Stimulated activated naive B cell treated with anti-CD40 and anti-IgM and Interleukin-4, amounts not matched to agents 10 μg/mL and 1 μg/mL and 100 μg/mL, for 72 hours (primary cell): ENCODE results near the gene IL15RA.
A peak's percentile ranks its signal among the peaks of the same experiment; 100 is the strongest.
"Not testable (repeated sequence)": the region's sequence is repeated elsewhere in the genome, so short reads cannot be mapped to it uniquely, and the experiment has no call there.

Experiments
- ATAC-seq, 2 donors: fragments of 150-1000 bp; cut with Tn5 transposase; replicated peaks; 2 replicates each; pipeline ENCODE4 v1.10.0; 2021; ENCODE audit warnings: moderate library complexity in 1 of 2
- DNase-seq: peaks from one replicate; pipeline ENCODE4 v3.0.0; 2021
- H3K27ac Mint-ChIP-seq: one replicate; pipeline ENCODE4 v1.8.0; 2022; ENCODE audit warnings: mild to moderate bottlenecking, mixed read lengths
- H3K27me3 Mint-ChIP-seq, 2 donors: one replicate each; pipeline ENCODE4 v1.8.0; 2022; ENCODE audit warnings: mixed read lengths in 2 of 2
- H3K36me3 Mint-ChIP-seq, 2 donors: one replicate each; pipeline ENCODE4 v1.8.0; 2022; ENCODE audit warnings: mixed read lengths in 2 of 2, mild to moderate bottlenecking in 1 of 2
- H3K4me1 Mint-ChIP-seq, 2 donors: one replicate each; pipeline ENCODE4 v1.8.0; 2022; ENCODE audit warnings: mixed read lengths in 2 of 2, mild to moderate bottlenecking in 1 of 2
- H3K4me3 Mint-ChIP-seq, 2 donors: one replicate each; pipeline ENCODE4 v1.8.0; 2022; ENCODE audit warnings: mild to moderate bottlenecking in 2 of 2, mixed read lengths in 2 of 2, moderate library complexity in 1 of 2
- H3K9me3 Mint-ChIP-seq, 2 donors: one replicate each; pipeline ENCODE4 v1.8.0; 2022; ENCODE audit warnings: mixed read lengths in 2 of 2, mild to moderate bottlenecking in 1 of 2

IL15RA gene

DNA sequence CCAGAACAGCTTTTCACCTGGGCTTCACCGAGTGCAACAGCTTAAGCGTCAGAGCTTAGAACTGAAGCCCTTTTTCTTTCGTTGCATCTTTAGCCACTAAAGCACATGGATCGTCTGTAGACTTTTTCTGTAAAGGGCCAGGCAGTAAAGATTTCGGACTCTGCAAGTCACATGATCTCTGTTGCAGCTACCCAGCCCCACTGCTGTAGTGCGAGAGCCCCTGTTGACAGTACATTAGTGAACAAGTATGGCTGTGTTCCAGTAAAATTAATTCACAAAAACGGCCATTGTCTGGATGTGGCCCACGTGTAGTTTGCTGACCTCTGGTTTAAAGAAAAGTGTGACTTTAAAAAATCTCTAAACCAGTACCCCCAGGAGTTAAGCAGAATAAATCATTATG is 47.9 kb downstream of the IL15RA start:
- Mint-ChIP-seq H3K27ac (no peak overlapping the region), H3K36me3 (peaks cover 40 to 69% of the 10 kb centered on the region in 2 donors), H3K27me3 (no peaks in the 10 kb centered on the region), H3K9me3 (no peaks in the 10 kb centered on the region), H3K4me3 (no peak overlapping the region), H3K4me1 (peaks cover 0 to 3% of the 10 kb centered on the region in 2 donors)
- ATAC-seq (no peak), DNase-seq (no peak)

DNA sequence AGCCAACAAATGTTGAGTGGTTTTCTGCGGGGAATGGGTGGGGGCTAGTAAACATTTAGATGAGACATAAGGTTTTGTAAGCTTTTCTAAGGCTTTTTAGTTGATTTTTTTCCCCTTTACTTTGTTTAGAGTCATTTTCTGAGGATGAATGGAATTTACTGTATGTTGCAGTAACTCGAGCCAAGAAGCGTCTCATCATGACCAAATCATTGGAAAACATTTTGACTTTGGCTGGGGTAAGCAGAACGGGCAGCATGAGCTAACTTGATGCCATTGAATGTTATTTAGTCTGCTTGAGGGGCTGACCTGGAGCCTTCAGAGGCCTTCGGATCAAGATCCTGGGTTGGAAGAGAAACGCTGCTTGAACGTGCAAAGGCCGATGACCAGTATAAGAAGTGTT is 50.0 kb downstream of the IL15RA start:
- H3K4me1 Mint-ChIP-seq: peaks cover 0 to 3% of the 10 kb centered on the region in 2 donors
- ATAC-seq (no peak), DNase-seq (no peak)
- no peaks in the 10 kb centered on the region for H3K9me3 Mint-ChIP-seq
- peaks cover 46 to 75% of the 10 kb centered on the region in 2 donors for H3K36me3 Mint-ChIP-seq
- no peaks in the 10 kb centered on the region for H3K27me3 Mint-ChIP-seq
- peak overlapping the region; percentile 56 for H3K27ac Mint-ChIP-seq
- no peak overlapping the region for H3K4me3 Mint-ChIP-seq

DNA sequence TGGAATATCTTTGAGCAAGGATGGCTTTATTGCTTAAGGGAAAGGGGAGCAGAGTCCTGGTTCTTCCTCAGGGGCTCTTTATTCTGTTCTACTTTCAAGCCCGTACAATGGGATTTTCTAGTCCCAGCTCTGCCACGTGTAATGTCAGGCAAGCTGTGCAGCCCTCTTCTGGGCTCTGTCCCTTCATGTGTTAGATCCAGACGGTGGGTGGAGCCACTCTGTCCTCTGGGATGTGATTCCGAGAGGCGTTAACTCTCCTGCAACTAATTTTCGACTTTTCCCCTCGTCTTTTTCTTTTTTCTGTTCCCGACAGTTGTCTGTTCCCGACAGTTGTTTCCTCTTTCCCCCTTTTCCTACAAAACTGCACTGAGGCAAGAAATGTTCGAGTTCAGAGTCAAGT is 52.5 kb downstream of the IL15RA start:
- Mint-ChIP-seq H3K27me3 (no peaks in the 10 kb centered on the region), H3K36me3 (peaks cover 48 to 71% of the 10 kb centered on the region in 2 donors), H3K9me3 (no peaks in the 10 kb centered on the region), H3K4me1 (peaks cover 0 to 7% of the 10 kb centered on the region in 2 donors), H3K27ac (no peak overlapping the region), H3K4me3 (no peak overlapping the region)
- no peak for ATAC-seq
- DNase-seq: no peak

GRCh38 chr10:5921746-5922145 is 55.6 kb downstream of the IL15RA start:
- no peak overlapping the region for H3K4me3 Mint-ChIP-seq
- H3K4me1 Mint-ChIP-seq: peaks cover 0 to 3% of the 10 kb centered on the region in 2 donors
- H3K27ac Mint-ChIP-seq: no peak overlapping the region
- DNase-seq (no peak), ATAC-seq (no peak)
- no peaks in the 10 kb centered on the region for H3K27me3 Mint-ChIP-seq
- peaks cover 52 to 69% of the 10 kb centered on the region in 2 donors for H3K36me3 Mint-ChIP-seq
- H3K9me3 Mint-ChIP-seq: no peaks in the 10 kb centered on the region

- H3K4me3 Mint-ChIP-seq: no peak overlapping the region
- DNase-seq (no peak), ATAC-seq (no peak)
- H3K27ac Mint-ChIP-seq: peak overlapping the region; percentile 42
- no peaks in the 10 kb centered on the region for H3K27me3 Mint-ChIP-seq
- H3K9me3 Mint-ChIP-seq: no peaks in the 10 kb centered on the region
- H3K4me1 Mint-ChIP-seq: peaks cover 0 to 5% of the 10 kb centered on the region in 2 donors
- peaks cover 60 to 79% of the 10 kb centered on the region in 2 donors for H3K36me3 Mint-ChIP-seq
Measured at GRCh38 chr10:5919568-5919967, 57.8 kb downstream of the IL15RA start.

GRCh38 chr10:5918763-5919162 is 58.6 kb downstream of the IL15RA start:
- ATAC-seq: no peak
- Mint-ChIP-seq H3K9me3 (no peaks in the 10 kb centered on the region), H3K36me3 (peaks cover 58 to 77% of the 10 kb centered on the region in 2 donors), H3K27ac (no peak overlapping the region), H3K4me3 (no peak overlapping the region), H3K4me1 (peaks cover 0 to 5% of the 10 kb centered on the region in 2 donors), H3K27me3 (no peaks in the 10 kb centered on the region)
- DNase-seq: no peak

DNA sequence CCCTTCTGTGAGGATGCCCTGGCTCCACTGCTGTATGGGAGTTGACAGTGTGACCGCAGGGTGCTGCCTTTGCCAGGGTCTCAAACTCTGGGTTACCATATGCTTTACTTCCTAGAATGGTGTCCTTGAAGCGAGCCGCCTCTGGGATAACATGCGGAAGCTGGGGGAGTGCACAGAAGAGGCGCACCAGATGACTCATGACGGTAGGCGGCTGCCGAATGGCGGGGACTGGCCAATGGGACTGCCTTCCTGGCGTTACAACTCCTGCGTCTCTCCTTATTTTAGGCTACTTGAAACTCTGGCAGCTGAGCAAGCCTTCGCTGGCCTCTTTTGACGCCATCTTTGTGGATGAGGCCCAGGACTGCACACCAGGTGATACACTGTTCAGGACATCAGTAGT is 60.0 kb downstream of the IL15RA start:
- Mint-ChIP-seq H3K4me1 (peaks cover 0 to 5% of the 10 kb centered on the region in 2 donors), H3K27me3 (no peaks in the 10 kb centered on the region), H3K36me3 (peaks cover 52 to 73% of the 10 kb centered on the region in 2 donors), H3K4me3 (no peak overlapping the region), H3K27ac (no peak overlapping the region), H3K9me3 (no peaks in the 10 kb centered on the region)
- ATAC-seq (no peak), DNase-seq (no peak)

DNA sequence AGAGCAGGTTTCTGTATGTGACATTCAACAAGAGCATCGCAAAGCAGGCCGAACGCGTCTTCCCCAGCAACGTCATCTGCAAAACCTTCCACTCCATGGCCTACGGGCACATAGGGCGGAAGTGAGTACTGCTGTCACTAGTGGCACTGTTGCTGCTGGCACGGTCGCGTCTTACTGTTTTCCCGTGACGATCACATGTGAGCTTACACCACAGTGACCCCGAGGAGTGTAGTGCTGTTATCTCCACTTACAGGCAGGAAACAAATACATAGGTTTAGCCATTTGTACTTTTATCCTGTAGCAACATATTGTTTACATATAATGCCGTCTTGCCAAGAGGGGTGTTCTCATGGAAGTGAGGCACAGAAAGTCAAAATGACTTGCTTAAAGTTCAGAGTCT is 61.9 kb downstream of the IL15RA start:
- no peaks in the 10 kb centered on the region for H3K9me3 Mint-ChIP-seq
- peaks cover 2 to 6% of the 10 kb centered on the region in 2 donors for H3K4me1 Mint-ChIP-seq
- DNase-seq: no peak
- H3K4me3 Mint-ChIP-seq: no peak overlapping the region
- no peaks in the 10 kb centered on the region for H3K27me3 Mint-ChIP-seq
- ATAC-seq: no peak
- peaks cover 57 to 73% of the 10 kb centered on the region in 2 donors for H3K36me3 Mint-ChIP-seq
- no peak overlapping the region for H3K27ac Mint-ChIP-seq

GRCh38 chr10:5913736-5914135 is 63.6 kb downstream of the IL15RA start:
- Mint-ChIP-seq H3K27ac (no peak overlapping the region), H3K4me1 (peaks cover 2 to 6% of the 10 kb centered on the region in 2 donors), H3K9me3 (no peaks in the 10 kb centered on the region), H3K27me3 (no peaks in the 10 kb centered on the region), H3K36me3 (peaks cover 63 to 74% of the 10 kb centered on the region in 2 donors), H3K4me3 (no peak overlapping the region)
- ATAC-seq (no peak), DNase-seq (no peak)

GRCh38 chr10:5911670-5912069 is 65.7 kb downstream of the IL15RA start:
- ATAC-seq (no peak), DNase-seq (no peak)
- peaks cover 63 to 74% of the 10 kb centered on the region in 2 donors for H3K36me3 Mint-ChIP-seq
- H3K27ac Mint-ChIP-seq: peak overlapping the region; percentile 26
- no peaks in the 10 kb centered on the region for H3K27me3 Mint-ChIP-seq
- H3K9me3 Mint-ChIP-seq: no peaks in the 10 kb centered on the region
- no peak overlapping the region for H3K4me3 Mint-ChIP-seq
- H3K4me1 Mint-ChIP-seq: peaks cover 6 to 9% of the 10 kb centered on the region in 2 donors

GRCh38 chr10:5910323-5911100 is 66.8 kb downstream of the IL15RA start:
- H3K4me3 Mint-ChIP-seq: no peak overlapping the region
- ATAC-seq (no peak), DNase-seq (no peak)
- H3K36me3 Mint-ChIP-seq: peaks cover 60 to 74% of the 10 kb centered on the region in 2 donors
- no peaks in the 10 kb centered on the region for H3K27me3 Mint-ChIP-seq
- no peak overlapping the region for H3K27ac Mint-ChIP-seq
- H3K4me1 Mint-ChIP-seq: peaks cover 5 to 15% of the 10 kb centered on the region in 2 donors
- no peaks in the 10 kb centered on the region for H3K9me3 Mint-ChIP-seq

- peaks cover 62 to 68% of the 10 kb centered on the region in 2 donors for H3K36me3 Mint-ChIP-seq
- not testable (repeated sequence) for H3K27ac Mint-ChIP-seq, H3K9me3 Mint-ChIP-seq, H3K27me3 Mint-ChIP-seq, H3K4me3 Mint-ChIP-seq, DNase-seq, ATAC-seq
- peaks cover 12 to 25% of the 10 kb centered on the region in 2 donors for H3K4me1 Mint-ChIP-seq
Measured at GRCh38 chr10:5908676-5909075, 68.7 kb downstream of the IL15RA start.

DNA sequence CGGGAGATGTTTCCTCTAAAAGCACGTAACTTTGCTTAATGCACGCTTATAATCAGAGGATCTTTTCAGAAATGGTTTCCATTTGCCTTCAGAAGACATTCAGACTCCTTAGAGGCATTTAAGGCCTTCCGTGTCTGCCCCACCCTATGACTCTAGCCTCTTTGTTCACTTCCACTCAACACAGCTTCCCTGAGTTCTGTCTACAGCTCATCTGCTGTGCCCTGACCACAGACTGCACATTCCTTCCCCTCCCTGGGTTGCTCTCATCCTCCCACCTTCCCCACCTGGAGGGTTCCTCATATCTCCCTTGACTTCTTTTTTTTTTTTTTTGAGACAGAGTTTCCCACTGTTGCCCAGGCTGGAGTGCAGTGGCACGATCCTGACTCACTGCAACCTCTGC is 70.7 kb downstream of the IL15RA start:
- no peak for ATAC-seq
- H3K9me3 Mint-ChIP-seq: peaks cover 0 to 3% of the 10 kb centered on the region in 2 donors
- H3K4me1 Mint-ChIP-seq: peaks cover 14 to 26% of the 10 kb centered on the region in 2 donors
- H3K4me3 Mint-ChIP-seq: no peak overlapping the region
- no peak for DNase-seq
- H3K27ac Mint-ChIP-seq: no peak overlapping the region
- no peaks in the 10 kb centered on the region for H3K27me3 Mint-ChIP-seq
- H3K36me3 Mint-ChIP-seq: peaks cover 57 to 60% of the 10 kb centered on the region in 2 donors

GRCh38 chr10:5905854-5906507 is 71.4 kb downstream of the IL15RA start:
- H3K4me1 Mint-ChIP-seq: peaks cover 14 to 23% of the 10 kb centered on the region in 2 donors
- H3K27me3 Mint-ChIP-seq: no peaks in the 10 kb centered on the region
- H3K4me3 Mint-ChIP-seq: no peak overlapping the region
- DNase-seq (no peak), ATAC-seq (no peak)
- peaks cover 51 to 55% of the 10 kb centered on the region in 2 donors for H3K36me3 Mint-ChIP-seq
- no peak overlapping the region for H3K27ac Mint-ChIP-seq
- peaks cover 0 to 3% of the 10 kb centered on the region in 2 donors for H3K9me3 Mint-ChIP-seq

DNA sequence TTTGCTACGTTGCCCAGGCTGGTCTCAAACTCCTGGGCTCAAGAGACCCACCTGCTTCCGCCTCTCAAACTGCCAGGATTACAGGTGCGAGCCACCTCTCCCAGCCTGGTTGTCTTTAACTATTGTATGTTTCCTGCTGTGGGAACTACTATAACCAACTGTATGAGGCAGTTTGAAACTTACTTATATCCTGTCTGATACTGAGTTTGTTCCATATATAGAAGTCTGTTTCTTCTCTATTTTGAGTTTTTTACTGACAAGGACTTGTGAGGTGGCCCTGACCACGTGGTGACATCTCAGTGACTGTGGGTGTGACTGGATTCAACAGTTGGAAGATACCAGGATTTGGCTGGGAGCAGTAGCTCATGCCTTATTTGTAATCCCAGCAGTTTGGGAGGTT is 73.1 kb downstream of the IL15RA start:
- H3K4me1 Mint-ChIP-seq: peaks cover 14 to 23% of the 10 kb centered on the region in 2 donors
- no peak for DNase-seq
- H3K4me3 Mint-ChIP-seq: peak overlapping the region in 1 of 2 donors; percentile 48
- peak overlapping the region; percentile 88 for H3K27ac Mint-ChIP-seq
- H3K9me3 Mint-ChIP-seq: peaks cover 0 to 3% of the 10 kb centered on the region in 2 donors
- no peaks in the 10 kb centered on the region for H3K27me3 Mint-ChIP-seq
- peak; percentile 75 to 92 for ATAC-seq
- H3K36me3 Mint-ChIP-seq: peaks cover 40 to 48% of the 10 kb centered on the region in 2 donors
